Right lung (tissue), 5 donors: ENCODE data around the gene SP2. TPM values are rescaled to one million over a fixed set of nuclear protein-coding genes. Genes with fewer than 3 reads are reported as not detected.

Experiments
- DNase-seq, 2 donors: peaks; one replicate each; pipeline ENCODE4 v3.0.0-alpha.2; 2013
- polyA plus RNA-seq, 5 donors: library from polyadenylated mRNA; unstranded; fragments of 120-200 nt; gene quantifications; one replicate each; pipeline versions ENCODE4 v1.2.1 to v1.2.3, GENCODE V29; 2013; ENCODE audit warnings: inconsistent platforms in 1 of 5, low replicate concordance in 1 of 5; ENCODE audit not compliant: insufficient read length in 5 of 5, insufficient read depth in 1 of 5

SP2 gene
- polyA plus RNA-seq, 5 donors: 19.9 to 24.5 (median 21.0) TPM

DNA sequence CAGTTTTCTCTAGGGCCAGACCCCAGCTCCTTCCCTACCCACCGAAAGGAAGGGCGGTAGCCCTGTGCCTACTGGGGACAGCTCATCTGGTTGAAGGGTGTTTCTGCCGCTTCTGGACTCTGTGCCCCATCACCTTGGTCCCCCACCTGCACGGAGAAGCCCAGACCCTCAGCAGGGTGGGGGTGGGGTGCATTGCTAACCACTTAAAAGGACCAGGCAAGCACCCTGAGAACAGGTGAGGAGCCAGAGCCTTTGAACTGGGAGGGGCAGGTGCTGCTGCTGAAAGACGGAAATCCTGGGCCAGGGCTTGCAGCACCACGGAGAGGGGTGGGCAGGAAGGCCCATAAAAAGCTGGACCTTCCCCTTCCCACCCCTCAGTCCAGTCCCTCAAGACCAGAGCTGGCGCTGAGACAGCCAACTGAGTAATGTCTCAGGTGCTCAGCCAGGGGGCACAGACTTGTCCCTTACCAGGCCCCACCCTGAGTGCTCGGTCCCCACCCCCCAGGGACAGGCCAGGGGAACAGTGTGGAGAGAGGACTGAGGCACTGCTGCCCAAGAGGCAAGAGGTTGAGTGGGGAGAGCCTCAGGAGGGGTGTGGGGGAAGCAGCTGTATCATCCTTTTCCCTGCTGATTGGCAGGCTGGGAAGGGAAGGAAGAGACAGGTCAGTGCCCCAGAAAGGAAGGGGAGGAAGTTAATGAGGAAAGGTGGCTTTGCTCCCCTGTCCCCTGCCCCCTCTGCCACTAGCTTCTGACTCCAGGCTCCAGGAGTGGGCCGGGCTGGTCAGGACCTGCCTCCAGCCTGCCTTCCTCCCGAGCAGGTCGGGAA, 10.9 kb upstream of the SP2 start:
- DNase-seq: no peak

DNA sequence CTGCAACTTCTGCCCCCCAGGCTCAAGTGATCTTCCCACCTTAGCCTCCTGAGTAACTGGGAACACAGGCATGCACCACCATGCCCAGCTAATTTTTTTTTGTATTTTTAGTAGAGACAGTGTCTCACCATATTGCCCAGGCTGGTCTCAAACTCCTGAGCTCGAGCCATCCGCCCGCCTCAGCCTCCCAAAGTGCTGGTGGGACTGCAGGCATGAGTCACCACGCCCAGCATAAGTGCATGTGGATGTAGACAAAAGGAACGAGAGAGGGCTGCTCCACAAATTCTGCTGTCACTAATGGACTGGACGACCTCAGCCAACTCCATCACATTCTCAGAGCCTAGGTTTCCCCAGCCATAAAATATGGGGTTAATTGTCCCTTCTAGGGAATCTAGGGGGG, 7.7 kb upstream of the SP2 start:
- no peak for DNase-seq

DNA sequence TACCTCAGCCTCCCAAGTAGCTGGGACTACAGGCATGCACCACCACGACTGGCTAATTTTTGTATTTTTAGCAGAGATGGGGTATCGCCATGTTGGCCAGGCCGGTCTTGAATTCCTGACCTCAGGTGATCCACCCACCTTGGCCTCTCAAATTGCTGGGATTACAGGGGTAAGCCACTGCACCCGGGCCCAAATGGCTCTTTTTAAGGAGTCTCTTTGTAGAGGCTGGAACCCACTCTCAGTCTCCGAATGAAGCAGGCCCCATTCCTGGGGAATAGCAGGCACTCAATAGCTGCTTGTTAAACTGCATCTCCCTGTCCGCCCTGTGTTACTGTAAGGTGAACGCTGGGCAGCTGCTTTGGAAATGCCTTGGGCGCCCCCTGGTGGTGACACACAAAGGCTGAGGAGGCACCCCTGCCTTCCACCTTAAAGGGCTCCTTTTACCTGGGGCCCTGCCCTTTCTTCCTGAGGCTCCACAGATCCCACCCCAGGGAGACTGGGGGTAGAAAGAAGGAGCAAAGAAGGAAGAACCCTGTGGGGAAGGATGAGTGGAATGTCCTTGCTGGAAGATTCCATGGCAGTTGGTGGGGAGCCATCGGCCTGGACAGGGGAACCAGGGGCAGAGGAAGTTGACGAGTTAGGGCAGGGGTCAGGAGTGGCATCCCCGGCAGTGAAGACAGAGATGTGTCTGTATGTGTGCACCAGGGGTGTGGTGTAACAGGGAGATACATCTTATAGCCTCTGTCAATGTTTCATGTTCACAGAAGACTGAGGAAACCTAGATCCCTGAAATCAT, 6.1 kb upstream of the SP2 start:
- peak; percentile 68 to 78 for DNase-seq

DNA sequence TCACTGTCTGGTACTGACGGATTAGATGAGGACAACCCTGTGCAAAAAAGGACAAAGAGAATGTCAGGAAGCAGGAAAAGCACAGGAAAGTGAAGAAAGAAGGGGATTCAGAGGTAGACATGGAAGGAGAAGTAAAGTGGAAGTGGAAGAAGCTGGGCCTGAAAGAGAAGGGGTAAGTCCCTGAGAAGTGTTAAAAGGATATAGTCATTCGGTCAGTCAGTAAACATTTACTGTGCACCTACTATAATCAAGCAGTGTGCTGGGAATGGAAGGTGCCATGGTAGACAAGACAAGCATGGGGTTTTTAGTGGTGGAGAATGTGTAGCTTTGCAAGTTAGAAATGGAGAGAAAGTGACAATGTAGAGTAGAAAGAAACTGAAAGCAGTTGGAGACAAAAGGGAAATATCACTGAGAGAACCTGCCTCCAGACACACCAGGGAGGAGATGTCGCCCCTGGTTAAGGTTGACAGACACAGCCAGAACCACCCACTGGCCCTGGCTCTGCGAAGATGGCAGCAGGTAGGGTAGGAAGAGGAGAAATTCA, 4.4 kb upstream of the SP2 start:
- DNase-seq: no peak

DNA sequence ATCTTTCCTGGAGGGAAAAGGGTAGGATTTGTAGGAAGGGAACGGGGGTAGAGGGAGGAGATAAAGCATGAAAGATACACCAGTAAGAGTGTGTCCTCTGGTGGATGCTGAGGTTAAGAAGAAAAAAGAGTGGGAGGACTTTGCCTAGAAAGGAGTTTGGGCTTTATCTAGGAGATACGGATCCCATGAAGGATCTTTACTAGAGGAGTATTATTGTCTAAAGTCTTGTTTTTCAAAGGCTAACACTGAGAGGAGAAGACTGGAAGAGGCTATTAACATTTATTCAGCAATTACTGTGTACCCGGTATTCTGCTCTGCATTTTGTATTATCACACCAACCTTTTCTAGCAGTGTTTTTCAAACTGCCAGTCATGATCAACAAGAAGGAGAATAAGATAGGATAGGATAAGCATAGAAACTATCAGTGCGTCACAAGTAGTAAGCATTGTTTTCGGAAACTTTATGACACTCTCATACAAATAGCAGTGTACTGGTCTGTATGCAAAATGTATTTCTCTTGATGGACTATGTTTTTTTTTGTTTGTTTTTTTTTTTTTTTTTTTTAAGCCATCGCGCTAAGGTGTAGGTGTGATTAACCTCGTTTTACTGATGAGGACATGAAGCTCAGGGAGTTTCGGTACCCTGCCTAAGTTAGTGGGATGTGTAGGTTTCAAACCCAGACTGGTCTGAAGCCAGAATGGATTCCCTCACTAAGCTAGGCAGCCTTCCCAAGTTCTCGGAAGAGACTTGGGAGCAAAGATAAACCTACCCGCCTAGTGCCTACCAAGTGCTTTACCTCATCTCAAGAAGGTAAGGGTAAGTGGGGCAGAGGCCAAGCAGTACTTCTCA, 1.3 kb upstream of the SP2 start:
- DNase-seq: no peak

DNA sequence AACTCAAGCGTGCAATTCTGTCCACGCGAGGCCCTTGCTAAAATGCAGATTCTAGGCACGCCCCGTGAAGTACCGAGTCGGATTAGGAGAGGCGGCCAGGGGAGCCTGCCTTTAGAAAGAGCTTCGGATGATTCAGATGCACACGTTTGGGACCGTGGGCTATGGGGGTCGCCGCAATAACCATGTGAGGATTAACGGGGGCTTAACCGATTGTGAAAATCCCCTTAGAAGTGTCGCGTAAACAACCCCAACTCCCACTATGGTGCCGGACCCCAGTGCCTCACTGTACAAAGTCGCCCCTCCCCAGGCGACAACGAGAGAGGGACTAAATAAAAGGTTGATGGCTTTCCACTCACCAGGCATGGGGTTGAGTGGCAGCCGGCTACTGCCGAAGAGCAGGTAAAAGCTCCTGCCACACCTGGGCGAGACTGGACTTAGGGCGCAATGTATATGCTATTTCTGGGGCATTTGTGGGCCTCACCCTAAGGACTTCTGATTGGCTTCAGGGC, 635 bp upstream of the SP2 start:
- no peak for DNase-seq

DNA sequence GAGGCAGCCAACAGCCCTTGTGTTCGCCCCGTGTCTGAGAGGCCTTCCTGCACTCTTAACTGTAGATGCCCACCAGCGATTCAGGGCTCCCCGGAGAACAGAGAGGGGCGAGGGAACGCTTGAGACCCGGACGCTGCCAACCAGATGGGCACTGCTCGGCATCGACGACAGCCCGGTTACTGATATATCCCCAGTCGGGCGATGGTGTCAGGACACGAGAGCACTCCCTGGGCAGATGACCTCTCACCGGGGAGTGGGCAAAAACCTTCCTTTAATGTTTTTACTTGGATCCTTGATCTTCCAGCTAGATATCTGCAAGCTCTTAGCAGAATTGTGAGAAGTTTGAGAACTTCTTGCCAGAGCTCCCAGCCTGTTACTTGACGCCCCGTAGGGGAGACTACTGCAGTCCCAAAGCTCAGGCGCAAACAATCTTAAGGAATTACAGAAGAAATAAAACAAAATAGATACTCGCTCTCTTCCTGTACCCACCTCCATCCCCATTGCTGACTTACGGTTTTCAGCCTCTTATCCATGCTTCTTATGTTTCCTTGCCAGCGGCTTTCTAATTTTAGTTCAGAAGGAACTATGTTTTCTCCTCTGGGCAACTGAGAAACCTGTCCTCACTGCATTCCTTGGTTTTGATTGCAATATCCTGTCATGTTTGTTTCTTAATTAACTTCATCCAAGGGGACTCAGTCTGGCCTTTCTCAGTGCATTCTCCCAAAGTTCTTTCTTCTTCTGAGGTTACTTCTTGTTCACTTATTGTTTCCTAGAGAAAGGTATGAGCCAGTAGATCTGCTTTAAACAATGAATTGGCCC, 845 bp downstream of the SP2 start:
- DNase-seq: no peak

DNA sequence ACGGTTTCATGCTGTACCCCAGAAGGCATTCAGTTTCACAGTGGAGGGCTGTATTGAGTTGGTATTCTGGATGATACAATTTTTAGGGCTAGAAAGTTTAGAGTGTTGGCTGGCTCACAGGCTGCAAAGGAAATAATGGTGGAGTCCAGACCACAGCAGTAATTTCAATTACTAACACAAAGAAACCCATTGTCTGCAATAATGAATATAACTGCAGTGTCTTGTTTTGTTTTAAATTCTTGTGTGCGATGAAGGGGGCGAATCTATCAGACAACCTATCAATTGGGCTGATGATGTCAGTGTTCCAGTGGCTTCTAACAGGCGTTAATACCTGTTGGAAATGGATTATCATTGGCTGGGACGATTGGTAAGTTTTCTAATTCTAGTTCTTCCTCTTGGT, 1.5 kb downstream of the SP2 start:
- no peak for DNase-seq

DNA sequence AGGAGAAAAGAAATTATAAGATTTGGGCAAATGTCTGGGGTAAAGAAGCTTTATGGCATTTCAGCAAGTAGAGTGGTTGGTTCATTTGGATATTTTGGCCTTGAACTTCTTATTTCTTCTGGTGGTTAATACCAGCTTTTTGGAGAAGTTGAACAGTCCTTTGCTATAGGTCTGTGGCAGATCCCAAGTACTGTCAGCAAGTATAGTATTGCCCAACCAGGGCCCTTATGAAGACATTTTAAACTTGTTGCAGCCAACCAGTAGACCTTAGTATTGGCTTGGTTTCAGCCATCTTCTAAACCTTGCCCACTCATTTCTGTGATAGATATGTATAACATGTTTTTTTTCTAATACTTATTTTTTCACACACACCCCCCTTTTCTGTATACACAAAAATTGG, 2.2 kb downstream of the SP2 start:
- DNase-seq: no peak

DNA sequence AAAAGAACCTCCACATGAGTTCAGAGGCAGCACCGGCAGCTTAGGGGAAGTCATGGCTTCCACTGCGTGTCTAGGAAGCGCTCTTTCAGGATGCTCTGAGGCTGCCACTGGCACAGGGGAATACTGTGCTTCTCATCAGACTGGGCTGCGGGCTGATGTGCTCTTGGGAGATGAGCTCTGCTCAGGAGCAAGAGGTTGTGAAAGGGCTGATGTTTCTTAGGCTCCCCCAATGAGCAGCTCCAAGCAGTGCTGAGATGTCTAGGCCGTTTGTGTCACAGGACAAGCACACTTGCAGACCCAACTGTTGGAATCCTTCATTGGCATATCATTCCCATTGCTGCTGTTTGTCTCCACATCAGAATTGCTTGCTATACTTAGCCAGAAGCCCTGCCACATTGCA, 3.6 kb downstream of the SP2 start:
- DNase-seq: no peak

DNA sequence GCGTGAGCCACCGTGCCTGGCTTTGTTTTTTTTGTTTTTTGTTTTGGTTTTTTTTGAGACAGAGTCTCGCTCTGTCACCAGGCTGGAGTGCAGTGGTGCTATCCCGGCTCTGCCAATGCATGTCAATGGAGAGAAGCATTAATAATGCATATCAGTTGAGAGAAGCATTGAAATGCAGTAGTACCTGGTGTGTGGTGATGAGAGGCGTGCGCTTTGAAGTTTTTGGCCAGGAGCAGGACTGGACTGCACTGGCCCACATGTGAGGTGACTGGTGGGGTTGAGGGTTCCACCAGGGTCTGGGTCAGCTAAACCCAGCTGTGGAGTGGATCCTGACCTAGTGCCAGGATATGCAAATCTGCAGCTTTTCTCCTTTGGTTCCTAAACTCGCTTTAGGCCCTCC, 5.4 kb downstream of the SP2 start:
- DNase-seq: no peak

DNA sequence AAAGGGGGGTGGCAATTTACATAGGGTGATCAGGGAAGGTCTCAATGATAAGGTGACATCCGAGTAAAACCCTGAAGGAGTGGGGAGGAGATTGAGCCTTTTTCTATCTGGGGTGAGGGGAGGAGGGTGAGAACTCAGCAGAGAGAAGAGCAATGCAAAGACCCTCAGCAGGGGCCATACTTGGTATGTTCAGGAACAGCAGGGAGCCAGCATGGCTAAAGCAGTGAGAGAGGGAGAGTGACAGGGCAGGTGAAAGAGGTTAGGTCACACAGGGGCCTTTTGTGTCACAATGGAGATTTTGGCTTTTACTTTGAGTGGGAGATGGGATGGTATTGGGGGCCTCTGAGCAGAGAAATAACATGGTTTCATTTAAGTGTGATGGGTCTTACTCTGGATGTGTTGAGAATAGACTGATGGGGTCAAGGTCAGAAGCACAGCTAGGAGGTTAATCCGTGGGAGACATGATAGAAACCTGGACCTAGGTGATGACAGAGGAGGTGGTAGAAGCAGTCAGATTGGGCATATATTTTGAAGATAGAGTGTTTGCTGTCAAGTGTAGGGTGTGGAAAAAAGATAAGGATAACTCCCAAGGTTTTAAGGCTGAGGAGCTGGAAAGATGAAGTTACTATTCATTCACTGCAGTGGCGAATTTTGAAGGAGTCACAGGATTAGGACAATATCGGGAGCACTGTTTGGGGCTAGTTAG, 6.2 kb downstream of the SP2 start:
- no peak for DNase-seq

DNA sequence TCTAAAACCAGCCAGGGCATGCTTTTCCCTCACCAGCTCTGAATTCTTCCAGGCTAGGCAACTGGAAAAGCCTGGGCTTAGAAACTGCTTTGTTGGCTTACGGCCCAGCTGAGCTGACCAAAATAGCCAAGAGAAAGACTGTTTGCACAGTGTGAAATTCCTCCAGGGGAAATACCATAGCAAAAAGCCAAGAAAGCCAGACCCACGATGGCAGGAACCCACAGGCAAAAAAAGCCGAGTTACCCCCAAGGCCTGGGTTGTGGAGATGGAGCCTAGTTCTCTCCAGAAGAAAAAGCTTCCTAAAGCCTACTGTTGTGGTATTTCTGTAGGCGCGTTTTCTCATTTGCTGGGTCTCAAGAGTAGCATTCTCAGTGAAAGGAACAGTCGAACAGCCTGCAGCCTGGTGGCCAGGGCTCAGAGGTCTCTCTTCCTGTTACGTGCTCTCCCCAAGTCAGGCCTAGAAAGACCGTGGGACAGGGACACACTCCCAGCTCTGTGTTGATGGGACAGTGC, 9.2 kb downstream of the SP2 start:
- peak; percentile 72 to 75 for DNase-seq

DNA sequence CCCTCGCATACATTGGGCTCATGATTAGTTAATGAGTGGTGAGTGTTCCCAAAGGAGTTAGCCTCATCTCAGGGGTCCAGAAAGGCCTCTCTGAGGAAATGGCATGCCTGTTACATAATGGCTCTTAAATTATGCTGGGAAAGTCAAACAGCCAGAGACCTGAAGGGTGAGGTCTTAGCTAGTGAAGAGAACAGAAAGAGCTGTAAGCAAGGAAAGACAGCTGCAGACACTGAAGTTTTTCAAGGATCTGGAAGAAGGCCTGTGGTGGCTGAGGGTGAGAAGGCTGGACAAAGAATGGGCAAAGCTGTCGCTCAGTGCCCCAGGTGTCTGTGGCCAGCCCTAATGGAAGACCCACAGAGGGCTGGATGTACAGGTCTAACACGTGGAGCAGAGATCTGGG, 10.4 kb downstream of the SP2 start:
- DNase-seq: no peak

DNA sequence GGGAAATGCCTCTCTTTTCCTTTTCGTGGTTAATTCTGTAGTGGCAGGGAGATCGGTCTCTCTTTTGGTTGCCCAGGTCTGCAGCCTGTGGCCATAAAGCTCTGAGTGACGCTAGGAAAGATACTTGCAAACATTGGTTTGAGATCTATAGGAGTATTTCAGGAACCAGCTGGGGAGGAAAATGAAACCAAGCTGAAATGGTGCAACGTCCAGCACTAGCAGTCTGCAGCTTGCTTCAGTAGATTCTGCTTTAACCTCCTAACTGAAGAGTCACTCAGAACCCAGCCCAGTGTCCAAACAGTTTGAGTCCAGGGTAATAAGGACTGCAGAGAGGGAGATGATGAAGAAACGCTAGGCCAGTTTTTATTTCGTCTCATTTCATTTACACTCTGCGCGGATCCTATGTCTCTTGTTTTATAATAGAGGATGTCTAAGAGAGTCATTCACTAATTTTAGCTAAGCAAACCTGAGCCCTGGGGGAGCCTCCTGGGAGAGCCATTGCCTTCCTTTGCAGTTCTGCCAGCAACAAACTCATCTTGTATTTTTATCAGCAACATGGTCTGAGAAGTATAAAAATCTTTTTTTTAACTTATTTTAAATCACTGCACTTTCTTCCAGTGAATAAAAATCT, 12.0 kb downstream of the SP2 start:
- DNase-seq: no peak

DNA sequence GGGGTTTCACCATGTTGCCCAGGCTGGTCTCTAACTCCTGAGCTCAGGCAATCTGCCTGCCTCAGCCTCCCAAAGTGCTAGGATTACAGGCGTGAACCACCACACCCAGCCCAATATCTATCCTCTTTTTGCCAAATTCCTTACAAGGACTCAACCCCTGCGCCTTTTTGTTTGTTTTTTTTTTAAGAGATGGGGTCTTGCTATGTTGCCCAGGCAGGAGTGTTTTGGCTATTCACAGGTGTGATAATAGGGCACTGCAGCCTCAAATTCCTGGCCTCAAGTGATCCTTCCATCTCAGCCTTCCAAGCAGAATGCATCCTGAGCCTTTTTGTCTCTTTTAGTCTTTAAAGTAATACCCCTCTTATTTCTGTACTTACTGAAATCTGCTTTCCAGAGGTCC, 17.0 kb downstream of the SP2 start:
- DNase-seq: no peak

DNA sequence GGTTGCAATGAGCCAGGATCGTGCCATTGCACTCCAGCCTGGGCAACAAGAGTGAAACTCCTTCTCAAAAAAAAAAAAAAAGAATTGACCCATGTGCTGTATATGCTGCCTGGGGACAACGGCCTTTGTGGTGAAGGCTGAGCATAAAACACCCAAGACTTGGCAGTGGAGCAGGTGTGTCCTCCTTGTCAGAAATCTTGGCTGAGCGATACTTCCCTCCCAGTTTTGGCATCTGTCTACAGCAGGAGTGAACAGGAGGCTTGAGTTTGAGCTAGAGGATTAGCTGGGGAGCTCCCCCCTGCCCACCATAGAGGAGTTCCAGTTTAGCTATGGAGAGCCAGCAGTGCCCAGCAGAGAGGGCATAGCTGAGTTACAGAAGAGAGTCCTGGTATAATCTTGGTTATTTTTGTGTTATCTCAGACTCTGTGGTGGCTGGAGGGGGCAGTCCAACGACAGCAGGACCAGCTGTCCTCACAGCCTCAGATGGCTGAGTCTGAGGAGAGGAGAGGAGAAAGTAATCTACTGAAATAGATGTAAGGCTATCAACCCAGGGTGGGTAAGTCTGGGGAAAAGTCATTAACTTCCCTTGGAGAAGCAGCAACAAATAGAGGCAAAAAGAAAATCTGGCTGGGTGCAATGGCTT, 18.4 kb downstream of the SP2 start:
- DNase-seq: no peak

DNA sequence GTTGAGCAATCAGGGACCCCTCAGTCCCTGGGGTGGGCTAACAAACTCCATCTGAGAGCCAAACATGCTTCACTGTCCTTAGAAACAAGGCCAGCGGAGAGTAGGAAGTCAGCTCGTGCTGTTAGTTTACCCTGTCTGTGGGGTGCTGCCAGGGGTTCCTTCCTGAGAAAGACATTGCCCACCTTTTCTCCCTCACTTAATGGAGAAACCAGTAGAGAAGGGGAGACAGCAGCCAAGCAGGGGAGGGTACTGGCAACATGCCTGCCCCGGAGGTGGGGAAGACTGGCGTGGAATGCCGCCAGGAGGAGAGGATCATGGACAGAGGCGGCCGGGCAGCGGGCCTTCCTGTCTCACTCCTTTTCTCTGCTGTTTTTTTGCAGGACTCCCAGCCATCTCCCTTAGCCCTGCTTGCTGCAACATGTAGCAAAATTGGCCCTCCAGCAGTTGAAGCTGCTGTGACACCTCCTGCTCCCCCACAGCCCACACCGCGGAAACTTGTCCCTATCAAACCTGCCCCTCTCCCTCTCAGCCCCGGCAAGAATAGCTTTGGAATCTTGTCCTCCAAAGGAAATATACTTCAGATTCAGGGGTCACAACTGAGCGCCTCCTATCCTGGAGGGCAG, 19.9 kb downstream of the SP2 start:
- no peak for DNase-seq
